Stimulated activated CD4-positive, alpha-beta T cell treated with anti-CD3 and anti-CD28 coated beads, Interleukin-4, amount 100 ng/mL, for 4 hours (primary cell): Measurements from ENCODE around the gene INPP5F.

ENCODE experiments used
- DNase-seq, 2 experiments: peaks; one replicate each; pipeline ENCODE4 v3.0.0-alpha.2; 2020

INPP5F gene

DNA sequence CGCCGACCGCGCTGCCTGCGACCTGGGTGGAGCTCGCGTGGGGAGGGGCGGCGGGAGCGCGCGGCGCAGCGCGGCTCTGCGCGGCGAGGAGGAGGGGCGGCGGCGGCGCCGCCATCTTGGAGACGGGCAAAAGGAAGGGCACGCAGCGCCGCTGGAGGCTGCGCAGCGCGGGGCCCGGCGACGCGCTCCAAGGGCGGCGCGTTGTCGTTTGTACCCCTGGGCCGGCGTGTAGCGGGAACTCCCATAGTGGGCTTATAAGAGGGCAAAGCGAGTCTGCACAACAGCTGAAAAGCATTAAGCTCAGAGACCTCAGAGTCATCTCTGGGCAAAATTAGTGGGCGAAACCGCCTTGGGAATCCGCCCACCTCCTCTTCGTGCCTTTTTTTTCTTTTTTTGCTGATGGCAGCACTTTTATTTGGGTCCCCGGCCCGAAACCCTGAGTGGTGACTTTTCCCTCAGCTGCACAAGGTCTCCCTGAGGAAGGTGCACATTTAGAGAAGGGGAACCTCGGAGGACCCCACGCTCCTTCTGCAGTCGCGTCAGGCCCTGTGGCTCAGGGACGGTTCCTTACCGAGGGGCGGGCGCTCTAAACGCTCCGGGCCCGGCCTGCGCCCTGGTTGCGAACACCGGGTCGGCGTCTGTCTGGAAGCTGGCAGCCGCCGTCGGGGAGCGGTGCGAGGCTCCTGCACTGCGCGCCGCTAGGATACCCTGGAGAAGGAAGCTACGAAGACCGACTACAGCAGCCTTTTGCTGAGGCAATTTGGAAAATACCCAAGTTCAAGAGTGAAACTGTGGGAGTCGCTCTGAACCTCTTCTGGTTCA is 147.2 kb downstream of the INPP5F start:
- DNase-seq, result peak; percentile 85 to 86

DNA sequence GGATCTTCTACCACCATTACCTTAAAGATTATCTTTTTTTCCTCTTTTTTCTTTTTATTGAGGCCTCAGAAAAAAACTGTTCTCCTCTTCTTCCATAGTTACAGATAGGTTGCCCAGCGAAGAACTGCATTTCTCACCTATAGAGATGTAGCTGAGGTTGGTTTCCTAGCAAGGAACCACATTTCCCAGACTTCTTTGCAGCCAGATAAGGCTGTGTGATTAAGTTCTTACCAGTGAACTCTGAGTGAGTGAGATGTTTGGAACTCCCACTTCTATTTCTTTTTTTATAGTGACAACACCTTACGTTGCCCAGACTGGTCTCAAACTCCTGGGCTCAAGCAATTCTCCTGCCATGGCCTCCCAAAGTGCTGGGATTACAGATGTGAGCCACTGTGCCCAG is 152.7 kb downstream of the INPP5F start:
- no peak for DNase-seq
